ENCODE results near the gene CD164L2. TPM values are rescaled to one million over a fixed set of nuclear protein-coding genes. Genes with fewer than 3 reads are reported as not detected.
A peak's percentile ranks its signal among the peaks of the same experiment; 100 is the strongest.

Gene CD164L2
- polyA plus RNA-seq, 1 donor: 0.13 TPM

DNA sequence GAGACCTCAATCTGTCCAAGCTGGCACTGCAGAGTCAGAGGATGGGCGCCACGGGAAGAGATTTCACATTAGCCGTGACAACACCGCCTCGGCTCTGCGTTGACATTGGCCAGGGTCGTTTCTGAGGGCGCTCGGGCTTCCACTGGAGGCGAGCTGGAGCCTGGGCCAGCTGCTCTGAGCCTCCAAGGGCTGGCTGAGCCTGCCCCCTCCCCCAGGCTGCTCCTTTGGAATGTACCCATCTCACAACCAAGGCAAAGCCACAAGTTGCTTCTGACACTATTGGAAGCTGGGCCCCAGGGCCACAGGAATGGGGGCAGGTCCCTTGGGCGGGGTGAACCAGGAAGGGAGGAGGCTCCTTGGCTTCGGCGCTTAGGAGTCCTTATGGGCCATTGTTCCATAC is 21.9 kb upstream of the CD164L2 start:
- no peak for DNase-seq

DNA sequence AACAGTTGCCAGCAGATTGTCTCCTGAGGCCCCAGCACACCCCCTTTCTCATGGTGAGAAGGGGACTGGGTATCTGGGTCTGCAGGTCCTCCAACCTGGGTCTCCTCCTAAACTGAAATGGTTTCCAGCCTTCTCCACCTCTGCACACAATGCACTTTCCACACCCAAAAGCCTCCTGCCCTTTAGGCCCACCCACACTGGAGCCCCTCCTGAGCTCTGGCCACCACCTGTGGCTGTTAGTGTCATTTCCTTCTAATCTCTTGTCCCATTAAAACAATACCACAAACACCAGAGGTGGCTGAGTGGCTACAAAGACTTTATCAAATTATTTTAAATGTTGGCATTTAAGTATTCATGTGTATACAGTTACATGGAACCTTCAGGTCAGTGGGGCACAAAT is 20.8 kb upstream of the CD164L2 start:
- DNase-seq: no peak

- no peak for DNase-seq
These were observed 20.1 kb upstream of the CD164L2 start for GRCh38 chr1:27403065-27403726.

- no peak for DNase-seq
These were observed 19.2 kb upstream of the CD164L2 start for GRCh38 chr1:27402349-27402754.

DNA sequence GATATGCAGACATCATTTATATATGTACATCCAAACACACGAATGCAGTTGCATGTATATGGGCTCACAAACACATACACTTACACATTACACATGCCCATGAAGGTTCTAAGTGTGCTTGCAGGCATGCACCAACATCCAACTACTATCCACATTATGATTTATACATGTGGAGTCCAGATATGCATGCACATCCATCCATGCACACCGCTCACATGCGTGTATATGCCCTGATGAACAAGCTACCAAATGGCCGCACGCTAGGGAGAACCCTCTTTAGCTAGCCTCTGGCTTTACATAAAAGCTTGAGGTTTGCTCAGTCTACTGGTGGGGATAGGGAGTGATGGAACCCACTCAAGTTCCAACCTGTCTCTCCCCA is 17.8 kb upstream of the CD164L2 start:
- DNase-seq: no peak

GRCh38 chr1:27400082-27400962 is 17.2 kb upstream of the CD164L2 start:
- no peak for DNase-seq

- DNase-seq: no peak
These were observed 16.3 kb upstream of the CD164L2 start for GRCh38 chr1:27399251-27400025.

DNA sequence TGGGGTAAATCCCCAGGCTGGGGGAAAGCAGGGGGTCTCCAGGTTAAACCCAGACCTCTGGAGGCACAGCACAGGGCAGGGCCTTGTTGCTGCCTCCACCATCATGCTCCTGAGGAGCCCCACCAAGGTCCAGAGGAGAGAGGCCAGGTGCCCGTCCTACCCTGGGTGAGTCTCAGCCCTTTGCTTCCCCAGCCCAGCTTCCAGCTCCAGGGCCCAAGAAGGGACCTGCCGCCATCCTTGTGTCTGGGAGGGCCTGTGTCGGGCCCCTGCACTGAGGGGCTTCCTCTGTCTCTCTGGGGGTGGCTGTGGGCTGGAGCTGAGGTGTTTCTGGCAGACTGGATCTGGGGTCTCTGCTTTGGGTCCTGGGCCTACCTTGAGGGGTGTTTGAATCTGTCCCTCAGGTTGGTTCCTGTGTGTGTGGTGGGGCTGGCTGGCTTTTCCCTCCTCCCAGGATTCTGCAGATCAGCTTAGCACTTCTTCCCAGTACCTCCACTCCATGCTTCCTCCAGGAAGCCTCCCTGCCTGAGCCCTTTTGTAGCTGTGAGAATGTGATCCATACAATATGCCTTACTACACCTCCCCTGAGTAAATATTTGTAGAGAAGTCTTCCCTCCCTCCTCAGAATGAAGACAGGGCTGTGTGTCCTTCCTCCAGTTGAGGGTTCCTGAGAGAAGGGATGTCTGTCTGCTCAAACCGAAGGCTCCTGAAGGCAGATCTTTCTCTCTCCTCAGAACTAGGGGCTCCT is 15.4 kb upstream of the CD164L2 start:
- no peak for DNase-seq

DNA sequence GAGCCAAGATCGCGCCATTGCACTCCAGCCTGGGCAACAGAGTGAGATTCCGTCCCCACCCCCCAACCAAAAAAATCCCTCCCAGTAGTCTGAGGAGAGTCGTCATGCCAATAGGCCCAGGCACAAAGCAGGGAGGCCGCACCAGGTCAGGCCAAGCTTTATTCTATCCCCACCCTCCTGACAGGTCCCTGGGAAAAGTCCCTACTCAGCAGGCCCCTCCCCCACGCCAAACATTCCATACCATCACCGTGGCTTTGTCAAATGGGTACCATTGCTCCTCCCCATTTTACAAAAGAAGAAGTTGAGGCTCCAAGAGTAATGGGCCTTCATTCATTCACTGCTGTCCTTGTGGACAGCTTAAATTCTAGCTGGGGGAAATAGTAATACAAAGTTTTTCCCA is 14.6 kb upstream of the CD164L2 start:
- no peak for DNase-seq

DNA sequence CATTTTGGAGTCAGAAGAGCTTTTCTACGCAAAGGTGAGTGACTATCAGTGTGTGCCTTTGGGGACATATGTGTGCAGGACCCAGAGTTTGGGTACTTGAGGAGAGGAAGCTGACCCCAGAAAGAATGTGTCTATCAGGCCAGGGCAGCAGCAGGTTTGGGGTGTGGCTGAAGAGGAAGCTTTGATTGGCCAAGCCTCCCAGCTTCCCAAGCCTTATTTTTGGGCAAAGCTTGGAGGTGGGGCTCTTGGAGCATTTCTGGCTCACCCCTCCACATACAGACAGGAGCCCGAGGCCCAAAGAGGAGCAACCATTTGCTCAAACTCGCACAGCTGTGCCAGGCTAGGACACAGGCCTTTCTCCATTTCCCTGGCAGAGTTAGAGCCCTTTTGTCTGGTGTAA is 14.0 kb upstream of the CD164L2 start:
- DNase-seq: no peak

DNA sequence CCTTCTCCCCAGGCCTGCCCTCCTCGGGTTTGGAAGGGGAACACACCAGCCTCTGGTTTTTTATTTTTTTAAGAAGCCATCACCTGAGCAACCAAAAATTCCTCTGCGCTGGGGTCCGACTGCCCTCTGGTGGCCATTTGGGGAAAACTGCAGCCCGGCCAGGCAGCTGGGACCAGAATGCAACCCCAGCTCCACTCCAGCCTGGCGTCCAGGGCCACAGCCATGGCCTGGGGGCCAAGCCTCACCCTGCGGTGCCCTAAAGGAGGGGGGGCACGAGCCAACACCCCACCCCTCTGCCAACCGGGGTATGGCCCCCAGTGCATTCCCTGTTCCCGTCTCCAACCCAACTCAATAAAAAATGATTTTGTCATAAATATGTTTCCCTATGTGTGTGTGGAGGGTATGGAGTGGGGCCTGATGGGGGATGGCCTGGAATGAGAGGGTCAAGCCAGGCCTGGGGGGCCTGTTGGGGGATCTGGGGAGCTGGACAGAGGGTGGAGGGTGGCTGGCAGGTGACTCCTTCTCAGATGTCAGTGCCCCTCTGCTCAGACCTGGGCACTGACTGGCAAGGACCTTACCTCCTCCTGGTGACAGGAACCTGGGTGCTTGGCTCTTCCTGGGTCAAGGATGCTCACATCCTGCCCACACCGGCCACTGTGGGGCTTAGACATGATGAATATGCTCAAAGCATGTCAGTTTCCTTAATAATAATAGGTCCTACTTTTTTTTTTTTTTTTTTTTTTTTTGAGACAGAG is 12.5 kb upstream of the CD164L2 start:
- DNase-seq: no peak

- DNase-seq: no peak
These were observed 11.8 kb upstream of the CD164L2 start for GRCh38 chr1:27394925-27395324.

- no peak for DNase-seq
These were observed 11.1 kb upstream of the CD164L2 start for GRCh38 chr1:27394282-27394658.

DNA sequence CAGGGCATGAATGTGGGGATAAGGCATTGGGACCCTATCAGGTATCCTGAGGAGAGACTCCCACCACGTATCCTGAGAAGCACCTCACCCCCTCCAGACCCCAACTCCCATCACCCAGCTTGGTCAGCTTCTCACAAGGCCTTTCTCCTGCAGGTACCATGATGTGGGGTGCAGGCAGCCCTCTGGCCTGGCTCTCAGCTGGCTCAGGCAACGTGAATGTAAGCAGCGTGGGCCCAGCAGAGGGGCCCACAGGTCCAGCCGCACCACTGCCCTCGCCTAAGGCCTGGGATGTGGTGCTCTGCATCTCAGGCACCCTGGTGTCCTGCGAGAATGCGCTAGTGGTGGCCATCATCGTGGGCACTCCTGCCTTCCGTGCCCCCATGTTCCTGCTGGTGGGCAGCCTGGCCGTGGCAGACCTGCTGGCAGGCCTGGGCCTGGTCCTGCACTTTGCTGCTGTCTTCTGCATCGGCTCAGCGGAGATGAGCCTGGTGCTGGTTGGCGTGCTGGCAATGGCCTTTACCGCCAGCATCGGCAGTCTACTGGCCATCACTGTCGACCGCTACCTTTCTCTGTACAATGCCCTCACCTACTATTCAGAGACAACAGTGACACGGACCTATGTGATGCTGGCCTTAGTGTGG is 10.6 kb upstream of the CD164L2 start:
- DNase-seq: no peak

GRCh38 chr1:27392778-27393635 is 9.9 kb upstream of the CD164L2 start:
- no peak for DNase-seq

DNA sequence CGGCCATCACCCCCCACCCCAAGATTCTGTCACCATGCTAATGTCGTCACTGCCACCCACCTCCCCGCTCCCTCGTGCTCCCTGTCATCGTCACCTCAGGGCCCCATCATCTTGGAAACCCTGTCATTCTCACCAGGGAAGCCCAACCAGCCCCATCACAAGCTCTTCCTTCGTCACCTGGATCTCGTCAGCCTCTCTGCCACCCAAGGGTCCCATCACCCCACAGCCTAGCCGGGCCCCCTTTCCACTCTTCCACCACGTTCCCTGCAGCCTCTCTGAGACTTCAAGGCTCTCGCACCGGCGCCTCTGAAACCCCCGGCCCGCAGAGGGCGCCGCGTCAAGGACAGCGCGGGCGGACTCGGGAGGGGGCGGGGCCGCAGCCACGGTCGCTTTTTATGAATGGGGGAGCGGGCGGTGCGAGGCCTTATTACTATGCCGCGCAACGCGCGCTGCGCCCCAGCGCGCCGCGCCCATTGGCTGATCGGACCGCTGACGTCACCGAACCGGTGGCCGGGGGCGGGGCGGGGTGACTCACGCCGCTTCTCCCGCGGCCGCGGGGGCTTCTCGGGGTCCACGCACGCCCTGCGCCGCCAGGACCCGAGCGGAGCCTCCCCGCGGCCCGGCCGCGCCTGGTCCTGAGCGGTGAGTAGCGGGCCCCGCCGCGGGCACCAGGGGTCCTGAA is 9.1 kb upstream of the CD164L2 start, which contains the start of gene GPR3:
TSS of gene GPR3 (plus strand) at position 527 of the 682 bp plus-strand sequence. CDS start 1,177 bp downstream, outside the sequence.
- DNase-seq: peak; percentile 85

GRCh38 chr1:27391511-27392095 is 8.5 kb upstream of the CD164L2 start:
- no peak for DNase-seq

DNA sequence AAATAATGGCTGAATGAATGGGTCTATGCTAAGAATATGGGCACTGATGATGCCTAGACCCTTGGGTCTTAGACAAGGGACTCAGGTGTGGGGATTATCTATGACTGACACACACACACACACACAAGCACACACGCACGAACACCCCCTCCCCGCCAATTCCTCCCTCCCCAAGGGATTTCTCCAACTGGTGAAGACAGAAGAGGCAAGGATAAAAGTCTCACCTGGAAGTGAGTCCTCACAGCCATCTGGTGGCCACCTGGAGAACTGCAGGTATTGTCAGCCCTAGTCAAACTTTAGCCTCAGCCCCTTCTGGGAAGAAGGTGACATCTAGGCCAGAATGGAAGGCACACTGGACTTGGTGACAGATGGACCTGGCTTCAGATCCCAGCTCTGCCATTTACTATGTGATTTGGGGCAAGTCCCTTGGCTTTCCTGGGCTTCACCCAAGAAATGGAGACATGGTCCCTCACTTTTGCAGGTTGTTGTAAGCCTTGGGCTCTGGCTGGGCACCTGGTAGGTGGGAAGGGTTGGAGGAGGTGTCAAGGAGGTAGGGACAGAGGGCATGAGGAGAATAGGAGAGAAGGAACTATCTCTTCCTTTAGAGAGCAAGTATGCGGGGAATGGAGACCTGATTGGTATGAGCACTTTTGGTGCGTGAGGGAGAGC is 5.3 kb upstream of the CD164L2 start:
- DNase-seq: no peak

Measured in left kidney (tissue), 2 donors.